ENCODE results near the gene BMERB1.
A peak's percentile ranks its signal among the peaks of the same experiment; 100 is the strongest.

BMERB1 gene

GRCh38 chr16:15517743-15518377 is 83.5 kb downstream of the BMERB1 start:
- DNase-seq, result peak in 1 of 10 donors; percentile 1
- intact Hi-C loops (cut with DNase I), result no loop called here

- intact Hi-C loops (cut with DNase I), result no loop called here
- peak in 2 of 10 donors; percentile 20 to 69 for DNase-seq
These were observed 84.3 kb downstream of the BMERB1 start for GRCh38 chr16:15518381-15519351.

- intact Hi-C loops (cut with DNase I), result loop anchor here (10.0 kb wide), 1 partner anchor 185 kb away; no protein-coding TSS in a partner anchor
- peak in 1 of 10 donors; percentile 24 for DNase-seq
These were observed 85.4 kb downstream of the BMERB1 start for GRCh38 chr16:15519790-15520189.

GRCh38 chr16:15521390-15521757 is 87.0 kb downstream of the BMERB1 start:
- intact Hi-C loops (cut with DNase I), result loop anchor here (10.0 kb wide), 1 partner anchor 183 kb away; no protein-coding TSS in a partner anchor
- DNase-seq, result peak in 1 of 10 donors; percentile 0

- intact Hi-C loops (cut with DNase I), result loop anchor here (10.0 kb wide), 1 partner anchor 183 kb away; no protein-coding TSS in a partner anchor
- DNase-seq, result peak in 1 of 10 donors; percentile 57
These were observed 87.5 kb downstream of the BMERB1 start for GRCh38 chr16:15521758-15522509.

- peak in 9 of 10 donors; percentile 15 to 94 (median 51) for DNase-seq
- intact Hi-C loops (cut with DNase I), result loop anchor here (10.0 kb wide), 1 partner anchor 182 kb away; no protein-coding TSS in a partner anchor
These were observed 88.7 kb downstream of the BMERB1 start for GRCh38 chr16:15523092-15523541.

- no peak for DNase-seq
- intact Hi-C loops (cut with DNase I), result loop anchor here (10.0 kb wide), 1 partner anchor 181 kb away; no protein-coding TSS in a partner anchor
These were observed 89.6 kb downstream of the BMERB1 start for GRCh38 chr16:15523939-15524338.

GRCh38 chr16:15524966-15525365 is 90.6 kb downstream of the BMERB1 start:
- DNase-seq, result peak in 1 of 10 donors; percentile 55

GRCh38 chr16:15526097-15526496 is 91.7 kb downstream of the BMERB1 start:
- DNase-seq, result no peak
- intact Hi-C loops (cut with DNase I), result loop anchor here (10.0 kb wide), 1 partner anchor 179 kb away; no protein-coding TSS in a partner anchor

More at GRCh38 chr16:15524966-15525365, 90.6 kb downstream of the BMERB1 start:
- intact Hi-C loops (cut with DNase I), result loop anchor here (10.0 kb wide), 1 partner anchor 180 kb away; no protein-coding TSS in a partner anchor

GRCh38 chr16:15526731-15527130 is 92.3 kb downstream of the BMERB1 start:
- DNase-seq, result no peak
- intact Hi-C loops (cut with DNase I), result loop anchor here (10.0 kb wide), 1 partner anchor 178 kb away; no protein-coding TSS in a partner anchor

GRCh38 chr16:15529673-15530072 is 95.3 kb downstream of the BMERB1 start:
- DNase-seq, result peak in 1 of 10 donors; percentile 33
- intact Hi-C loops (cut with DNase I), result loop anchor here (10.0 kb wide), 2 partner anchors 105 to 175 kb away; no protein-coding TSS in a partner anchor

GRCh38 chr16:15530085-15530484 is 95.7 kb downstream of the BMERB1 start:
- intact Hi-C loops (cut with DNase I), result loop anchor here (10.0 kb wide), 1 partner anchor 105 kb away; no protein-coding TSS in a partner anchor
- no peak for DNase-seq

GRCh38 chr16:15532825-15533224 is 98.4 kb downstream of the BMERB1 start:
- intact Hi-C loops (cut with DNase I), result loop anchor here (10.0 kb wide), 1 partner anchor 108 kb away; no protein-coding TSS in a partner anchor
- no peak for DNase-seq

- no peak for DNase-seq
- intact Hi-C loops (cut with DNase I), result loop anchor here (10.0 kb wide), 1 partner anchor 109 kb away; no protein-coding TSS in a partner anchor
These were observed 99.0 kb downstream of the BMERB1 start for GRCh38 chr16:15533386-15533785.

- intact Hi-C loops (cut with DNase I), result loop anchor here (10.0 kb wide), 1 partner anchor 111 kb away; no protein-coding TSS in a partner anchor
- no peak for DNase-seq
These were observed 101.4 kb downstream of the BMERB1 start for GRCh38 chr16:15535772-15536171.

GRCh38 chr16:15536843-15537242 is 102.5 kb downstream of the BMERB1 start:
- intact Hi-C loops (cut with DNase I), result loop anchor here (10.0 kb wide), 1 partner anchor 112 kb away; no protein-coding TSS in a partner anchor
- no peak for DNase-seq

- peak in 1 of 10 donors; percentile 34 for DNase-seq
- intact Hi-C loops (cut with DNase I), result loop anchor here (10.0 kb wide), 1 partner anchor 114 kb away; no protein-coding TSS in a partner anchor
These were observed 104.1 kb downstream of the BMERB1 start for GRCh38 chr16:15538507-15538906.

- intact Hi-C loops (cut with DNase I), result loop anchor here (10.0 kb wide), 1 partner anchor 114 kb away; no protein-coding TSS in a partner anchor
- DNase-seq, result peak in 1 of 10 donors; percentile 12
These were observed 104.8 kb downstream of the BMERB1 start for GRCh38 chr16:15539197-15539596.

- DNase-seq, result peak in 1 of 10 donors; percentile 36
- intact Hi-C loops (cut with DNase I), result no loop called here
These were observed 107.9 kb downstream of the BMERB1 start for GRCh38 chr16:15542261-15542660.
